Activated naive CD8-positive, alpha-beta T cell (primary cell): Measurements from ENCODE around the gene UNC119B.

Experiments
- H3K27ac Mint-ChIP-seq: one replicate; pipeline ENCODE4 v1.8.0; 2021; ENCODE audit warnings: mixed read lengths
- H3K27me3 Mint-ChIP-seq: one replicate; pipeline ENCODE4 v1.8.0; 2021; ENCODE audit warnings: mixed read lengths
- H3K36me3 Mint-ChIP-seq: one replicate; pipeline ENCODE4 v1.8.0; 2021; ENCODE audit warnings: mixed read lengths
- H3K4me1 Mint-ChIP-seq: one replicate; pipeline ENCODE4 v1.8.0; 2021; ENCODE audit warnings: low read depth, mixed read lengths
- H3K4me3 Mint-ChIP-seq: one replicate; pipeline ENCODE4 v1.8.0; 2021; ENCODE audit warnings: mild to moderate bottlenecking, mixed read lengths
- H3K9me3 Mint-ChIP-seq: one replicate; pipeline ENCODE4 v1.8.0; 2021; ENCODE audit warnings: low read depth, mixed read lengths

UNC119B gene

DNA sequence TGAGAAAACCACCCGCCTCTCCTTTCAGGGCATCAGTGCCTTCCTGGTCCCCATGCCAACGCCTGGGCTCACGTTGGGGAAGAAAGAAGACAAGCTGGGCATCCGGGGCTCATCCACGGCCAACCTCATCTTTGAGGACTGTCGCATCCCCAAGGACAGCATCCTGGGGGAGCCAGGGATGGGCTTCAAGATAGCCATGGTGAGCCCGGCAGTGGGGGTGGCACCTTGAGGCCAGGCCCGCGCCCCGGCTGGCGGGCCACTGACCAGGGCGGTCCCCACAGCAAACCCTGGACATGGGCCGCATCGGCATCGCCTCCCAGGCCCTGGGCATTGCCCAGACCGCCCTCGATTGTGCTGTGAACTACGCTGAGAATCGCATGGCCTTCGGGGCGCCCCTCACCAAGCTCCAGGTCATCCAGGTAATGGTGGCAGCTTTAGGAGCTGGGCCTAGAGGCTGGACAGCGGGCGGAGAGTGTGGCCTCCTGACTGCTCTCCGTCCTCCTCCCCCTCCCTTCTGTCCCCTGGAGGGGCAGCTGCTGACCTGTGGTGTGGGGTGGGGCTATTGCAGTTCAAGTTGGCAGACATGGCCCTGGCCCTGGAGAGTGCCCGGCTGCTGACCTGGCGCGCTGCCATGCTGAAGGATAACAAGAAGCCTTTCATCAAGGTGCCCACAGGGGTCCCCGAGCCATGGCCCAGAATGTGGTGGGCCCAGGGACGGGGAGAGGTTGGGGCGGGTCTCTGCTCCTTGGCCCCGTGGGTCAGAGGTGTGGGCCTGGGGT lies 28.2 kb downstream of the UNC119B start:
- H3K36me3 Mint-ChIP-seq = peaks cover 2% of the 10 kb centered on the region
- H3K9me3 Mint-ChIP-seq = no peaks in the 10 kb centered on the region
- H3K27me3 Mint-ChIP-seq = no peaks in the 10 kb centered on the region
- no peaks in the 10 kb centered on the region for H3K4me1 Mint-ChIP-seq
- H3K4me3 Mint-ChIP-seq = no peak overlapping the region
- H3K27ac Mint-ChIP-seq = no peak overlapping the region

DNA sequence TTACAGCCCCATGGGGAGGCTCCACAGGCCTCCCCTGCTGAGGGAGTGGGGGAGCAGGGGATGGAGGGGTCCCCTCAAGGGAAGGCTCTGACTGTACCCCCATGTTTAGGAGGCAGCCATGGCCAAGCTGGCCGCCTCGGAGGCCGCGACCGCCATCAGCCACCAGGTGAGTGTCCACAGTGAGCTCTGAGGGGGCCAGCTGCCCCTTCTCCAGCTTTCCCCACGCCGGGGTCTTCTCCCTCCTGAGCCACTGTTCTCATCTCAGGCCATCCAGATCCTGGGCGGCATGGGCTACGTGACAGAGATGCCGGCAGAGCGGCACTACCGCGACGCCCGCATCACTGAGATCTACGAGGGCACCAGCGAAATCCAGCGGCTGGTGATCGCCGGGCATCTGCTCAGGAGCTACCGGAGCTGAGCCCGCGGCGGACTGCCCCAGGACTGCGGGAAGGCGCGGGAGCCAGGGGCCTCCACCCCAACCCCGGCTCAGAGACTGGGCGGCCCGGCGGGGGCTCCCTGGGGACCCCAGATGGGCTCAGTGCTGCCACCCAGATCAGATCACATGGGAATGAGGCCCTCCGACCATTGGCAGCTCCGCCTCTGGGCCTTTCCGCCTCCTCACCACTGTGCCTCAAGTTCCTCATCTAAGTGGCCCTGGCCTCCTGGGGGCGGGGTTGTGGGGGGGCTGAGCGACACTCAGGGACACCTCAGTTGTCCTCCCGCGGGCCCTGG lies 28.9 kb downstream of the UNC119B start:
- H3K27me3 Mint-ChIP-seq = no peaks in the 10 kb centered on the region
- peaks cover 1% of the 10 kb centered on the region for H3K36me3 Mint-ChIP-seq
- no peak overlapping the region for H3K4me3 Mint-ChIP-seq
- H3K27ac Mint-ChIP-seq = no peak overlapping the region
- H3K4me1 Mint-ChIP-seq = no peaks in the 10 kb centered on the region
- no peaks in the 10 kb centered on the region for H3K9me3 Mint-ChIP-seq

DNA sequence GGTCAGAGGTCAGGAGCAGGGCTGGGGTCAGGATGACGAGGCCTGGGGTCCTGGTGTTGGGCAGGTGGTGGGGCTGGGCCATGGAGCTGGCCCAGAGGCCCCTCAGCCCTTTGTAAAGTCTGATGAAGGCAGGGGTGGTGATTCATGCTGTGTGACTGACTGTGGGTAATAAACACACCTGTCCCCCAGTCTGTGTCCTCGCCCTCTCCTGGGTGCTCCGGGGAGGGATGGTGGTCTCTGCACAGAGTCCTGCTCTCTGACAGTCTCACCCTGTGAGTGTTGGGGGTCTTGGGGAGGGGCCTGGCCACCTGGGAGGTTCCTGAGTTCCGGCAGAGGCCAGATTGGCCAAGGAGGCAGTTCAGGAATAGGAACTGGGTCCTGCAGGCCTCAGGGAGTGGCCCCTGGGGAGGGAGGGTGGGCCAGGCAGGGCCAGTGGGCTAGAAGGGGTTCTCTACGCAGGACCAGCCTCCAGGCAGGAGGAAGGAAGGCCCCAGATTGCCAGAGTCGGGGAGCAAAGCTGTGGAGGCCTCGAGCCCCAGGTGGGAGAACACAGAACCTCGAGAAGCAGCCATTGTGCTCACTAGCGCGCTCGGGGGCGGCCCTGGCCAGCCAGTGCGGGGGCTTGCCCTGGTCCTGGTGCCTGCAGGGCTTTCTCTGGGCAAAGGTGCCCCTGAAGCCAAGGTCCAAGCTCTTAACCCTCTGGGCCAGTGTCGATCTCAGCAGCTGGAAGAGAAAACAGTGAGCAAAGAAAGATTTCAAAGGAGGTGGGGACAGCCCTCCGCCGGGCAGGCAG lies 29.8 kb downstream of the UNC119B start:
- no peaks in the 10 kb centered on the region for H3K36me3 Mint-ChIP-seq
- H3K4me3 Mint-ChIP-seq = no peak overlapping the region
- H3K27ac Mint-ChIP-seq = no peak overlapping the region
- H3K9me3 Mint-ChIP-seq = no peaks in the 10 kb centered on the region
- no peaks in the 10 kb centered on the region for H3K4me1 Mint-ChIP-seq
- no peaks in the 10 kb centered on the region for H3K27me3 Mint-ChIP-seq

DNA sequence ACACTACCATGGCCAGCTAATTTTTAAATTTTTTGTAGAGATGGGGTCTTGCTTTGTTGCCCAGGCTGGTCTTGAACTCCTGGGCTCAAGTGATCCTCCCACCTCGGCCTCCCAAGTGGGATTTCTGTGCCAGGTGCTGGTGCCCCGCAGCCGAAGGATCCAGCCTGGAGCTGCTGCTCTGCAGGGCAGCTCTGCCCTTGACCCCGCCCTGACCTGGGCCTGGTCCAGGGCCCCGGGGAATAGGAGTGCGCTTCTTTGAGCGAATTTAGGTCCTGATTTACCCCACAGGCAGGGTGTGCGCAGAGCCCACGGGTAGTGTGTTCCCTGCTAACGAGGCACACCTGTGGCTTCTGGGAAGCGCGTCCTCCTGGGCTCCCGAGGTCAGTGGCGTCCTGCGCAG lies 30.6 kb downstream of the UNC119B start:
- Mint-ChIP-seq H3K27me3 (no peaks in the 10 kb centered on the region), H3K4me3 (no peak overlapping the region), H3K27ac (no peak overlapping the region), H3K9me3 (no peaks in the 10 kb centered on the region), H3K36me3 (no peaks in the 10 kb centered on the region), H3K4me1 (no peaks in the 10 kb centered on the region)

DNA sequence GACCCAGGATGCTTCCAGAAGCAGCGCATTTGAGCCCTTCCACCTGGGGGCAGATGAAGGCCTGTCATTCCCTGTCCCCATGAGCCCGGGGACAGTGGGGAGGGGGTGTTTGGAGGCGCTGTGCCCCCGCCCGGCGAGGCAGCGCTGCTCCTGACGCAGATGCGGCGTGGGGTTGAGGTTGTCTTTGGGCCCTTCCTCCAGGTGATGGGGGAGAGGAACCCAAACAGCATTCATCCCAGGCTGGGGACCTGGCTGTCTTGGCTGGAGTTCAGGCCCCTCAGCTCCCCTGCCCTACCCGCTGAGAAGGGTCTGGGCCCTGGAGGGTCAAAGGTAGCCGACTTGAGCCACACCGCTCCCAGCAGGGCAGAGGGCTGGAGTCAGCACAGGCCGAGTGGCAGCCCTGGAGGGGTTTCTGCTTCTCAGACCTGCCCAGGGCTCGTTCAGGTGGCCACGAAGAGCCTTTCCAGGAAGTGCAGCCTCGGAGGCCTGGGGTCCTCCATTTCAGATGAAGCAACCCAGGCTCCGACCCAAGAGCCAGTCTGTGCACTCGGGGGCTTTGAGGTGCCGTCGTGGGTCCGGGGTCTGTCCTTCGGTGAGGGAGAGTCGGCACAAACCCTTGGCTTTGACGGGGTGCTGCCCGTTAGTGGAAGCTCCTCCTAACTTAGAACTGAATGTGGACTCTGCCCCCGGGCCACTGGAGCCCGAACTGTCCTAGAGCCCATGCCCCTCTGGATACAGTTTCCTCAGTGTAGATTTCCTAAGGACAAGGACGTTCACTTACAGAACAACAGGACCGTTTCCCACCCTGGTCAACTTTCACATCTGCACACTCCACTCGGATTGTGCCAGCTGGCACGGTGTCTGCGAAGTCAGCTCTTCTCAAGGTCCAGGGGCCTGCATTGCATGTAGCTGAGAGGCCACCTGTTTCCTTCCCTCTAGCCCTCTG lies 31.5 kb downstream of the UNC119B start:
- no peaks in the 10 kb centered on the region for H3K36me3 Mint-ChIP-seq
- no peaks in the 10 kb centered on the region for H3K4me1 Mint-ChIP-seq
- H3K9me3 Mint-ChIP-seq = no peaks in the 10 kb centered on the region
- no peak overlapping the region for H3K4me3 Mint-ChIP-seq
- no peak overlapping the region for H3K27ac Mint-ChIP-seq
- no peaks in the 10 kb centered on the region for H3K27me3 Mint-ChIP-seq

DNA sequence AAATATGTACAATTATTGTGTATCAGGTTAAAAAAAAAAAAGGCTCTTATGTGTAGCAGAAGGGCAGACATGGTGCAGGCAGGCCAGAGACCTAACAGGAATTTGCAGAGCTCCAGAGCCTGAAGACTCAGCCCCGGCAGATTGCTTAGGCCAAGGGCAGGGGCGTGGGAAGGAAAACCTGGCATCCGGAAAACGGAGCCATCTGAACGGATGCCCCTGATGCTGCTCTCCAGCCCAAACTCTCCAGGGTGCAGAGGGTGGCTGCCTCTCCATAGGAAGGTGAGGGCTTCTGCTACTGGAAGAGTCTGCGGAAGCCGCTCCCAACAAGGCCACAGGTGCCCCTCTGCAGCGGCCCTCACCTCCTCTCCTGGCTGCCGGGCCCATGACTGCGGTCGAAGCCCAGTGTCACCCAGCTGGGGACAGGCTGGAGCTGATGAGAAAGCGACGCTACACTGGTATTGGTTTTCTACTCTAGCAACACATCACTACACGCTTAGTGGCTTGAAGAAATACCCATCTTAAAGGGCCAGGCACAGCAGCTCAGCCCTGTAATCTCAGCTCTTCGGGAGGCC lies 34.8 kb downstream of the UNC119B start:
- Mint-ChIP-seq H3K9me3 (no peaks in the 10 kb centered on the region), H3K4me3 (no peak overlapping the region), H3K27me3 (no peaks in the 10 kb centered on the region), H3K4me1 (no peaks in the 10 kb centered on the region), H3K36me3 (no peaks in the 10 kb centered on the region), H3K27ac (no peak overlapping the region)

DNA sequence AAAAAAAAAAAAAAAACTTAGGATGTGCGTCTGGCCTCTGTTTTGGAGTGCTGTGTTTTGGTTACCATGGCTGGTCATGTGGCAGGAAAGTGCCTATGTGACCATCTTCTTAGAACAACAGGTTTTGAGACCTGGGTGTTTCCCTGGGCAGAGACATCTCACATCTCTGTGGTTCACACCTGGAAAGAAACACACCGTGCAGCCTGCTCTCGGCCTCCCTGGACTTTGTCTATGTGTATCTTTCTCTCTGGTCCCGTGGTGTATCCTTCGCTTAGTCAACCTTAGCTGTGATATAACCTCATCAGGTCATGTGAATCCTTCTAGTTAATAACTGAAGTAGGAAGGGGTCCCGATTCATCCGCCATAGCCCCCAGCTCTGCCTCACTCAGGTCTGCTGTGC lies 38.0 kb downstream of the UNC119B start:
- no peaks in the 10 kb centered on the region for H3K4me1 Mint-ChIP-seq
- H3K4me3 Mint-ChIP-seq = no peak overlapping the region
- no peaks in the 10 kb centered on the region for H3K36me3 Mint-ChIP-seq

DNA sequence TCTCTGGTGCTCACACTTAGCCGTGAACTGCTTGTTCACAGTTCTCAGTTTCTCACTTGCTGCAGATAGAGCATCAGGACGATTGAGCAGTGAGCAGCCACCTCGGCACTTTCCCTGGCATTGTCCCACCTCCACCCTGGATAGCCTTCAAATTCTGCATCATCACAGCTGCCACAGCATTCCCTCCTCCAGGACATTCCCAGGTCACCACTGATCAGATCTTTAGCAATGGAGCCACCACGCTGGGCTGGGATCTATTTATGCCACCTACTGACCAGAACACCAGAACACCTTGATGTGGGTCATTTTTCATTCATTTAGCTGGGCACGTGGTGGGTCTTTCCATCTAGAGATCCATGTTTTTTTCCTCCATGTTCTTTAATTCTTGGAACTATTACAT lies 39.0 kb downstream of the UNC119B start:
- Mint-ChIP-seq H3K36me3 (no peaks in the 10 kb centered on the region), H3K27ac (no peak overlapping the region), H3K27me3 (peaks cover 3% of the 10 kb centered on the region), H3K9me3 (no peaks in the 10 kb centered on the region), H3K4me1 (no peaks in the 10 kb centered on the region), H3K4me3 (no peak overlapping the region)

More for the DNA sequence above, 38.0 kb downstream of the UNC119B start:
- Mint-ChIP-seq H3K27me3 (peaks cover 3% of the 10 kb centered on the region), H3K9me3 (no peaks in the 10 kb centered on the region), H3K27ac (no peak overlapping the region)

DNA sequence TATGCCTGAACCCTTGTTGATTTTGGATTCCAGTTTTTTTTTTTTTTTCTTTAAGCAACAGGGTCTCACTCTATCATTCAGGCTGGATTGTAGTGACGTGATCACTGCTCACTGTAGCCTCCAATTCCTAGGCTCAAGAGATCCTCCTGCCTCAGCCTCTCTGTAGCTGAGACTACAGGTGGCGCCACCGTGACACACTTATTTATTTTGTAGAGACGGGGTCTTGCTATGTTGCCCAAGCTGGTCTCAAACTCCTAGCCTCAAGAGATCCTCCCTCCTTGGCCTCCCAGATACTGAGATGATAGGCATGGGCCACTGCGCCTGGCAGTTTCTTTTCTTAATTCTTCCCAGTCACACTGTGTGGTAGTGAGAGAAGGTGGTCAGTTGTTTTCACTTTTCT lies 40.5 kb downstream of the UNC119B start:
- H3K27ac Mint-ChIP-seq = no peak overlapping the region
- no peaks in the 10 kb centered on the region for H3K36me3 Mint-ChIP-seq
- H3K4me1 Mint-ChIP-seq = no peaks in the 10 kb centered on the region
- H3K27me3 Mint-ChIP-seq = peaks cover 3% of the 10 kb centered on the region
- H3K4me3 Mint-ChIP-seq = no peak overlapping the region
- H3K9me3 Mint-ChIP-seq = peaks cover 5% of the 10 kb centered on the region

DNA sequence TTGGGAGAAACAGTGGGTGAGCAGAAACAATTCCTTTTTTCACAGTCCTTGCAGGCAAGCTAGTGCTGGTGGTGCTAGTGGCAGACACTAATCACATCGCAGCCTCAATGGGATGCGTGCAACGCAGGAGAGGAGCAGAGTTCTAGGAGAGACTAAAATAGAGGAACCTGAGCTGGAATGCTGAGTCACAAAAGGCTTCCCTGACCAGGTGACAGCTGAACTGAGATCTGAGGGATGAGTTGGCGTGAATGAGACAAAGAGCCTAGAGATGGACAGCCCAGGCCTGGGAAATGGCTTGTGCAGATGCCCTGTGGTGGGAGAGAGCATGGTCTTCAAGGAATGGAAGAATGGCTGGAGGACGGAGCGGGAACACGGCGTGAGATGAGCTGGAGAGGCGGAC lies 41.1 kb downstream of the UNC119B start:
- Mint-ChIP-seq H3K27me3 (peaks cover 3% of the 10 kb centered on the region), H3K4me3 (no peak overlapping the region), H3K27ac (no peak overlapping the region), H3K4me1 (no peaks in the 10 kb centered on the region), H3K9me3 (peaks cover 5% of the 10 kb centered on the region), H3K36me3 (no peaks in the 10 kb centered on the region)

DNA sequence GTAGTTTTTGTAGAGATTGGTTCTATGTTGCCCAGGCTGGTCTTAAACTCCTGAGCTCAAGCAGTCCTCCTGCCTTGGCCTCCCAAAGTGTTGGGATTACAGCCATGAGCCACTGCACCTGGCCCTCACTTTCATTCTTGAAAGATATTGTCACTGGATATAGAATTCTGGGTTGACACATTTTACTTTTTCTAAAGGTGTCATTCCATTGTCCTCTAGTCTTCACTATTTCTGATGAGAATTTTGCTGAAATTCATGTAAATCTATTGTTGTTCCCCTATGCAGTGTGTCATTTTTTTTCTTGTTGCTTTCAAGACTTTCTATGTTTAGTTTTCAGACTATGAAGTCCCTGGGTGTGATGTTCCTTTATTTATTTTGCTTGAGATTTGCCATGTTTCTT lies 44.5 kb downstream of the UNC119B start:
- H3K27ac Mint-ChIP-seq = no peak overlapping the region
- no peak overlapping the region for H3K4me3 Mint-ChIP-seq
- H3K4me1 Mint-ChIP-seq = no peaks in the 10 kb centered on the region
- no peaks in the 10 kb centered on the region for H3K36me3 Mint-ChIP-seq
- H3K27me3 Mint-ChIP-seq = peaks cover 3% of the 10 kb centered on the region
- H3K9me3 Mint-ChIP-seq = peaks cover 5% of the 10 kb centered on the region

DNA sequence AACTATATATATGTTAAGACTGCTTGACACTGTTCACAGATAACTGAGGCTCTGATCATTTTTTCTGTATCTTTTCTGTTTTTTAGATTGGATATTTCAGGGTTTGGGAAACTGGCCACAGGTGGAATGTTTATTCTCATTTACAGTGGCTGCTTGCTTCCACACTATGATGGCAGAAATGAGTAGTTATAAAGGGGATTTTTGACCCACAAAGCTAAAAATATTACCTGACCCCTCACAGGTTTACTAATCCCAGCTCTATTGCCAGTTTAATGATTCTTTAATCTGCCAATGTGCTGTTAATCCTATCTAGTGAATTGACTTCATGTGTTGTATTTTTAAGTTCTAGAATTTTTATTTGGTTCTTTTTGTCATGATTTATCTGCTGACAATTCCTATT lies 45.0 kb downstream of the UNC119B start:
- H3K4me3 Mint-ChIP-seq = no peak overlapping the region
- peaks cover 5% of the 10 kb centered on the region for H3K9me3 Mint-ChIP-seq
- H3K27me3 Mint-ChIP-seq = peaks cover 3% of the 10 kb centered on the region
- H3K4me1 Mint-ChIP-seq = no peaks in the 10 kb centered on the region
- H3K27ac Mint-ChIP-seq = no peak overlapping the region
- H3K36me3 Mint-ChIP-seq = no peaks in the 10 kb centered on the region

DNA sequence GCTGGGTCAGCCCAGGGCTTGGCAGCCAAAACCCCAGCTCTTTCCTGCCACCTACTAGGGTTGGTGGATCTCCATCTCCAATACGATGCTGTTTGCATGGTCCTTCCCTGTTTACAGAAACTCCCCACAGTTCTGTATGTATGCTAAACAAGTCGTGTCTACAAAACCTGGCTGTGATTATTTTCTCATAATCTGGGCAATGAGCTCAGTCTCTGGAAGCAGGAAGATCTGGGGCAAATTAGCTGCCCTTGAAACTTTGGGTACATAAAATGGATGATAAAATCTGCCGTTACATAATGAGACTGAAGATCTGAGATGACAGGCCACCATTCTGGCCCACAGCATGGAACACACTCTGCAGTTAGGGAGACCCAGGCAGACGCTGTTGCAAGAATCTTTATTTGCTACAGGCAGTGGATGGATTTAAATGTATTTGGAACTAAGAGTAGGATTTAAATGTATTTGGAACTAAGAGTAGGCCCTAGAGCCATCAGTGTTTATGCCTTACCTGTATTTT lies 47.0 kb downstream of the UNC119B start:
- Mint-ChIP-seq H3K27me3 (no peaks in the 10 kb centered on the region), H3K4me1 (no peaks in the 10 kb centered on the region), H3K9me3 (peaks cover 5% of the 10 kb centered on the region), H3K27ac (no peak overlapping the region), H3K36me3 (no peaks in the 10 kb centered on the region), H3K4me3 (no peak overlapping the region)

DNA sequence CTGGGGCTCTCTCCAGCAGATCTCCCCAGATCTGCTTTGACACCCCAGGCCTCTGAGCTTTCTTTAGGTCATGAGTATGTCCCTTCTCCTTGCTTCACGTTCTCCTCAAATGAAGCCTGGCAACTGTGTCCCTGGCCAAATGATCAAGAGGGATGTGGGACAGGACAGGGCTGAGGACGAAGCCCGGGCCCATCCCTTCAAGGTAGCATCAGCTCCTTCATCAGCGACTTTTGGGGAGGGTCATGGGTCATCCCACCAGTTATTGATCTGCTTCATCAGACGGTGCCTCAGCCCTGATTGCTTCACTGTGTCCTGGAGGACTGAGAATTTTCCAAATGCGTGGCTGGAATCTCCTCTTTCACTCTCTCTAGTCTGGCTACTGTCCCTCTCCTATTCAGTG lies 47.7 kb downstream of the UNC119B start:
- Mint-ChIP-seq H3K4me1 (no peaks in the 10 kb centered on the region), H3K36me3 (no peaks in the 10 kb centered on the region), H3K27ac (no peak overlapping the region), H3K27me3 (no peaks in the 10 kb centered on the region), H3K9me3 (peaks cover 5% of the 10 kb centered on the region), H3K4me3 (no peak overlapping the region)
